GM19238 (cell line): Measurements from ENCODE around the gene ST6GALNAC6.

ENCODE experiments used
- DNase-seq: peaks from one replicate; pipeline ENCODE4 v3.0.0; 2011; ENCODE audit warnings: low spot score; ENCODE audit not compliant: insufficient read length

ST6GALNAC6 gene

GRCh38 chr9:127835991-127836516 lies 63.3 kb downstream of the ST6GALNAC6 start:
- no peak for DNase-seq
